NT2/D1 (cell line): Measurements from ENCODE around the gene DMRT2.

ENCODE experiments used
- SUZ12 ChIP-seq: IDR thresholded peaks from 2 replicates; pipeline ENCODE4 v1.6.1; 2011; ENCODE audit not compliant: insufficient read length, insufficient read depth; ENCODE audit errors: extremely low read depth
- YY1 ChIP-seq: IDR thresholded peaks from 2 replicates; pipeline ENCODE4 v1.6.1; 2011; ENCODE audit not compliant: insufficient read length, insufficient read depth
- ZNF274 ChIP-seq: IDR thresholded peaks from 2 replicates; pipeline ENCODE4 v1.6.1; 2011; ENCODE audit warnings: mild to moderate bottlenecking, low read depth, low read length

- no peak for TF ChIP-seq YY1
- TF ChIP-seq ZNF274: no peak
- no peak for TF ChIP-seq SUZ12
Observed at GRCh38 chr9:1053282-1053621, 3.1 kb downstream of the DMRT2 start.
